ENCODE results near the gene PON1. TPM values are rescaled to one million over a fixed set of nuclear protein-coding genes. Genes with fewer than 3 reads are reported as not detected.

Gene PON1
- total RNA-seq = not detected

DNA sequence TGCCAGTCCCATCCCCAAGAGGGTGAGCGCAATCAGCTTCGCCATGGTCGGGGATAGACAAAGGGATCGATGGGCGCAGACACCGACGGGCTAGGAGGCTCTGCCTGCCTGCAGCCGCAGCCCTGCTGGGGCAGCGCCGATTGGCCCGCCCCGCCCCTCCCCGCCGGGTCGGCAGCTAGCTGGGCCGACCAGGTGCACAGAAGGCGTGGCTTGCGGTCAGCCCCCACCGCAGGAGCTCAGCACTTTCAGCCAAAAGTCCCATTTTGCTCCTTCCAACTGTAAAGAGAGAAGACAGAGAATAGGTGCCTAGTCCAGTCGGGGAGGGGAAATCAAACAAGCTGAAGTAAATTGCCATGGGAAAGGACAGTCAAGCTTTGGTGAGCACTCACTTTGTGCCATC lies at the start of gene PON1:
PON1 (minus strand) TSS at position 102 of the 400 bp plus-strand sequence; CDS start at position 45, 57 bp downstream.
- DNase-seq = no peak

DNA sequence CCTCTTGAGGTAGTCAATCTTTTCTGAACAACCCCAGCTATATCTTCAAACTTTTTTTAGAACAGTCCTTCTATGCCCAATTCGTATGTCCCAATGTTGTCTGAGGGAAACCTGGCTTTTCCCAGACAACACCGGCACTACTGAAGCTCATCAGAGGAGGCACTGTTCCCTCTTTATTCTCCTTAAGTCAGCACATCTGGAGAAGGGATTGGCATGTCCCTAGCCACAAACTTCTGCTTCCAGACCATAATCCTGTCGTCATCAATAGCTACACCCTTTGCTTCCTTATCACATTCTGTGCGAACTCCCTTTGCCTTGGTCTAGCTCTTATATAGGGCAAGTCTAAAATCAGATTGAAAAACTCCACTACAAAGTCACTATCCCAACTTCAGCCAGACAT lies 49.0 kb upstream of the PON1 start:
- DNase-seq = no peak

DNA sequence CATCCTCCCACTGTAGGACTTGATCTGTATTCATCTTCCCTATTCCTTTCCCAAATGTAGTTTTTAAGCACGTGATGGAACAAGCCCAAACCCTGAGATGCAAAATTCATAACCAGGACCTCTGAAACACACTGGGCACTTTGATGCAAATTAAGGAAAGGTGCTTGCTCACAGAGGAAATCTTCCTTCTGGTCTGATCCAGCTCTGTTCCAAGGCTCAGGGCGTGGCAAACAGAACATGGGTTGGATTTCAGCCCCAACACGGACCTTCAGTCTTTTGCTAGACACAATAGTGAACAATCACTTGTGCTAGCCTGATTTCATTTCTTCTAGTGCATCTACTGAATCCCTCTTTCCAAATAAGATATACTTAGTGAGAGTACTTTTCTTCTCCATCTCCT lies 43.9 kb upstream of the PON1 start:
- no peak for DNase-seq

DNA sequence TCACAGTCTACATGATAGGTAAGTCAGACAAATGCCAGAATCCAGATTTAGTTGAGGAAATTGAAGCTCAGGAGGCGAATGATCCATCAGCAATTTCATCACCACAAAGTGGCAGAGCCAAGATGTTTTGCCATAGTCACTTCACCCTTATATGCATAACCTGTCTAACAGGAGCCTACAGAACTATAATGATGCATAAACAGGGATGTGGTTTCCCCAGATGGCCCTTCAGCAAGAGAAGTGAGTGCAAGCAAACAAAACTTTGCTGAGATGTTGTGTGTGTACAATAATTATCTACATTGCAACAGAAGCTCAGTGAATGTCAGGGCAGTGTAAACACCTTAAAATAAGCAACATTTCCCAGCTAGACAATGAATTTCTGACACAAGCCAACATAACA lies 43.3 kb upstream of the PON1 start:
- no peak for DNase-seq

DNA sequence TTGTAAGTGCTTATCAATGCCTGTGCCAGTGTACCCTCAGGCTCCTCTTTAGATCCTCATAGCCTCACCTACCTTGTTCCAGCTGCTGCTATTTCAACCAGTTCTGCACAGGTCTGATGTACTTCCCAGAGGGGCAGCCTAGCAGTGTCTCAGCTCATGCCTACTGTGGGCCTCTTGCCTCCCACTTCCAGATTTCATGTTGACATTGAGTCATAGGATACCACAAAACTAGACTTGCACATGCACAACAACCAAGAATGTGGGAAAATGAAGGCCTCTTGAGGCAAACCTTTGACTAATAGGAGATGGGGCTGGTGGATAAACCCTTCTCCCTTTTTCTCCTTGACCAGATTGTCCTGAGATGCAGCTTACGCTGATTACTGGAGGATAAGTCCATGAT lies 40.8 kb upstream of the PON1 start:
- DNase-seq = no peak

DNA sequence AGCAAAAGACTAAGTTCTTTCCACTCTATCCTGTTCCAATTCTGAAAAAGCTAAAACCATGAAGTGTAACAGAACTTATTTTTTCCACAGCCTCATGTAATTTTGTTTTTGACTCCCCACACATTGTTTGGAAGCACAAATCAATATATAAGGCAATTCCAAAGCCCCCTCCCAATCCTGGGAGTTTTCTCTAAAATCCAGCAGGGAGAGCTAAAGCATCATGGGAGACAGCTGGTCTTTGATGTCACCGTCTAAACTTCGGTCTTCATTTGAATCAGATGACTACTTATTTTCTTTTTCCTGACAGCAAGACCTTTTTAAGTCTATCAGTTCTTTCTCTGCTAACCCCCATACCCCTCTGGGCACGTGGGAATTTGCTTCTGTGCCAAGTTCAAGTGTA lies 33.3 kb upstream of the PON1 start:
- no peak for DNase-seq

DNA sequence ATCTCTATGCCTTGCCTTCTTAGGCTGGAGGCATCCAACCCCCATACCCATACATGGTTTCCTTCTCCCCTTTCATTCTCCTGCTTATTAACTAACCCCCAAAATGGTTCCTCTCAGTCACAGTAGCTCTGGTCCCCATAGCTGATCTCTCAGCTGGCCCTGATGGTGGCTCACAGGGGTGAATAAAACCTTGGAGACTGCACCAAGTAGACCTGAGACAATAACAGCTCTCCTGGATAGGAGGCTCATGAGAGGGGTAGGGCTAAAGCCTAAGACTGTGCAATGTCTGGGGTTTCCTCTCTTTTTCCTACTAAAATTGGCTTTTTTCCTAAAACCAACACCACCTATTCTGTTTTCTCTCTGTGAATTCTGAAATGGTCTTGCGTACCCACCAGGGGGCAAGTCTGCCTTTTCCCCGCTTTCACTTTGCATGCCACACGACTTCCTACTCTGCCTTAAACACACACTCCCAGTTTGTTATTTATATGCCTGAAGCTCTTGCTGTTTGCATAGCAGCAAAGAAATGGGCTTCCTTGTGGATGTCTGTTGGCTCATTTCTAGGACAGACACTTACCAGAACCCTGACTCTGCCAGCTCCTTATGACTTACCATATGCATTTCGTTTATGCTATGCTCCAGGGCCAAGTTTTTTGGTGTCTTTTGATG lies 18.4 kb upstream of the PON1 start:
- DNase-seq = no peak

GRCh38 chr7:95342029-95342428 lies 17.7 kb upstream of the PON1 start:
- DNase-seq = no peak

DNA sequence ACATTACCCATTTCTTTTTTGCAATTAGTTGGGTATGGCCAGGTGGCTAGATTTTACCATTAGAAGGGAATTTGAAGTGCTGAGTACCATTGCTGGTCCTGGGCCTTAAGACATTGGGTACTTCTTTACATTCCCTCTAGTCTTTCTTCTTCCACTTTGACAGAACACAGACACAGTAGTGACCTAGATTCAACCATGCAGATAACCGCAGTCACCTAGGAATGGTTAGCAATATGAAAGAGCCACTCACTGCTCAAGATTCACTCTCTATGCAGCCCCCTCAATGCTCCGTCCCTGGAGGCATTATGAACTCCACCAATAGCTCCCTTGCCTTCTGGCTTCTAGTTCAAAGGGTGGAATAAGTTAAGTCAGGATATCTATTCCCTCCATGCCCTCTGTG lies 16.2 kb upstream of the PON1 start:
- no peak for DNase-seq

GRCh38 chr7:95338832-95339231 lies 14.5 kb upstream of the PON1 start:
- DNase-seq = no peak

DNA sequence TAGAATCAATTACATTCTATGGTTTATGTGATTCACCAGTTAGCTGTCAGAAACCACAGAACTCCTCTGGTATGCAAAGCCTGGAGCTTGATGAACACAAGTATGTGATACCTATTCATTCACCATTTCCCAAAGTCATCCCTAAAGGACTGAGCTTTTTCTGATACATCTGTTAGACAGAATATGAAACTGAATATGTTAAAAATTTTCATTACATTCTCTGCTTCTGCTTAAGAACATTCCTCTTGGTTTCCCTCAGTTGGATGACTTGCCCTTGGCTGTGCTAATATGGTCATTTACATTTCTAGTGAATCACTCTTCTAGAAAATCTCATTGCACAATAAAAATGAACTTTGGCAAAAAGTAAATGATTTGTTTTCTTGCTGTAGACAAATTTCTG lies 10.8 kb upstream of the PON1 start:
- DNase-seq = no peak

DNA sequence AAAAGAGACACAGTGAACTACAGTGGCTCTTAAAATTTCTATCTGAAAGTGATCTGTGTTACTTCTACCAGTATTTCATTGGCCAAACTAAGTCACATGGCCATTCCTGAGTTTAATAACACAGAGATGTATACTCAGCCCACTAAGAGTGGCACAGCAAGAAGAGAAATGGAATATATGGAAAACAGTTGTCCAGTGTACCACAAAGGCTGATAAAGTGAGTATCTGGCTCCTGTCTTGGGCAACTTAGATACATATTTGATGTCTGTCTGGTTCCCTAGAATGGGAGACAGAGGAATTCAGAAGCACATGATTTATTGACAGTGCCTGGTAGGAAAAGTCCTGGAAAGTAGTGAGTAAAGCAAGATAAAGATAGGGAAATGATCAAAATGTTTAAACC lies 10.1 kb upstream of the PON1 start:
- no peak for DNase-seq

DNA sequence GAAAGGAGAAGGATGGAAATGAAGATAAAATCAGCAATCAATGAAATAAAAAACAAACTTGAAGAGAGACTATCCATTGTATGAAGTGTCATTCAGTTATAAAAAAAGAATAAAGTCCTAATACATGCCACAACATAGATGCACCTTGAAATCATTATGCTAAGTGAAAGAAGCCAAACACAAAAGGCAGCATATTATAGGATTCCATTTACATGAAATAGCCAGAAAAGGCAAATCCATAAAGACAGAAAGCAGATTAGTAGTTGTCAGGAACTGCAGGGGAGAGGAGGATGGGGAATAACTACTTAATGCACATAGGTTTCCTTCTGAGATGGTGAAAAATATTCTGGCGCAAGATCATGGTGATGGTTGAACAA lies 6.6 kb upstream of the PON1 start:
- DNase-seq = no peak

DNA sequence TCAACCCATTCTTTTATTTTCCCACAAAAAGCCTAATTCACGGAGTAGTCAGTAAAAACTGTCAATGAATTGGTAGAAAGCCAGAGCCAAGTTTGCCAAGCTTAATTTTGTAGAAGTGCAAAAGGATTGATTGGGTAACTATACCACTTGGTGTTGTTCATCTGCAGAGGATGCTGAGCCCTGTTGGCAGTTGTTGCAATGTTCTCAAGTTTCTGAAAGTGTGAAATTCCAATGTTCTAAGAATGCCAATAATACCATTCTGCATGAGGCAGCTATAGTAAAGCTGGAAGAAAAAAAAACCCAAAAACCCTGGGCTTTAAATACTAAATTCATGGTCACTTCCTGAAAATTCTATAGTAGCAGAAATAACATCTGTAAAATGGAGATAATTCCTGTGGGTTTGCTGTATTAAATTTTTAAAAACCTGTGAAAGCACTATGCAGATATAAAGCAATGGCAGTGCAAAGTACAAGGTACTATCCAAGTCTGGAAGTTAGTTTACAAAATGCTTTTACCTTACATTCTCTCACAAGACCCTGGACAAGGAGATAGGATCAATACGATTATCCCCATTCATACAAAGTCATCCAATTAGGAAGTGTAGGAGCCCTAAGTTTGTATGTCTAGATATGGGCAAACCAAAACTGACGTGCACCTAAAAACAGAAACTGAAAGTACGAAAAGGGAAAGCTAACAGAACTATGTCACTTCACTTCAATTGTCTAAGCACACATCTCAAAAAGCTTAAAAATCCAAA lies 6.0 kb upstream of the PON1 start:
- no peak for DNase-seq

DNA sequence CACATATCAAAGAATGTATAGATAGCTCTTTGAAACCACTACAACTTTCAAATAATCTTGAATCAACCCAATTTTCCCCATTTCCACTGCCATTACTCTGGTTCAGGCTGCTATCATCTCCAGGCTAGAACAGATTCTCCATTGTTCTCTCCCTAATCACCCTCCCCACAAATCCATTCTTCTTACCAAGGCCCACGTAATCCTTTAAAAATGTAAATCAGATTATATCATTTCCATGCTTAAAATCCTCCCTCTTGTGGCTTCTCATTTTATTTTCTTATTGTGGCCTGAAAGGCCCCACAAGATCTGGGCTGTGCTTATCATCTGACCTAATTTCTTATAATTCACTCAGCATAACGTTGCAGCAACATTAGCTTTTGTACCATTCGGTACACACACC lies 3.0 kb upstream of the PON1 start:
- DNase-seq = no peak

DNA sequence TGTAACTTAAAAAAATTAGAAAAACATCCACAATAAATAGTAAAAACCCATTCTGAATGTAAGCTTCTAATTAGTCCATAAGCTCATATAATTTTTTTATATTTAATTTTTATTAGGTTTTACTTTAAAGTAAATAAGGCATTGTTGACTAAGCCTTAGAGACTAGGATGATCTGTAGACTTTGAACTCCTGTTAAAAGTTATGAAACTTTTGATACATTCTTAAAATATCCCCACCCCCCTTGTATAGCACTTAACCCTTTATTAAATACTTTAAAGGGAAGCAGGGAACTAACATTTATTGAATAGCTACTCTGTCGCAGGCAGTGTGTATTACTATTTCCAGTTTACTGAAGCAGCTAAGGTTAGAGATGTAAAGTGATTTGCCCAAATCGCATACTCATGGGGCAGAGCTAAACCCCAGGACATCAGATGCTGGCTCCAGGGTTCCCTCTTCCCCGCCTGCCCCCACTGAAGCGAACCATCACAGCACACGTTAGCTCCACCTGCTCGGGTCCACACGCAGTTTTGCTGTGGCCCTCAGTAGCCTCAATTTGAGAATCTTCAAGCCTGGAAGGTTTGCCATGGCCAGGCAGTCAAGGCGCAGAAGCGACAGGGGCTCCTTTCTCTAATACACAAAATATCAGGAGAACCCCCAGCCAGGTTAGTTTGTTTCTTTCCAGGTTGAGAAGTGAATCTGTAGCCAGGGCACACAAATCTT lies 762 bp downstream of the PON1 start:
- no peak for DNase-seq

DNA sequence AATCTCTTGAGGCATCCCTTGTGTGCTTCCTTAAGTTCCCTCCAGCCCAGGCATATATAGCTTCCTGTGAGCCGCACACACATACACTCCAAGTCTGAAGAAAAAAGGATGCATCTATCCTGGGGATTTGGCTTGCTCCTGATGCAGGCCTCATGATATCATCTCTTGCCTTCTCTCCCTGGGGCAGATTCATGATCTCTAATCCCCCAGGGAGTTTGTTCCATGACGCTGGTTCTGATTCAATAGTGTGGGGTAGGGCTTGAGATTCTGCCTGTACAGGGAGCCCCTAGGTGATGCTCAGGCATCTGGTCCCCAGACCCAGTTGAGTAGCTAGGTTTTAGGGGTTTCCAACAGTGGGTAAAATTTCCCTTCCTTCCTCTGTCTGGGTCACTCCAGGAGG lies 1.5 kb downstream of the PON1 start:
- DNase-seq = no peak

GRCh38 chr7:95322396-95322795 lies 1.9 kb downstream of the PON1 start:
- DNase-seq = no peak

DNA sequence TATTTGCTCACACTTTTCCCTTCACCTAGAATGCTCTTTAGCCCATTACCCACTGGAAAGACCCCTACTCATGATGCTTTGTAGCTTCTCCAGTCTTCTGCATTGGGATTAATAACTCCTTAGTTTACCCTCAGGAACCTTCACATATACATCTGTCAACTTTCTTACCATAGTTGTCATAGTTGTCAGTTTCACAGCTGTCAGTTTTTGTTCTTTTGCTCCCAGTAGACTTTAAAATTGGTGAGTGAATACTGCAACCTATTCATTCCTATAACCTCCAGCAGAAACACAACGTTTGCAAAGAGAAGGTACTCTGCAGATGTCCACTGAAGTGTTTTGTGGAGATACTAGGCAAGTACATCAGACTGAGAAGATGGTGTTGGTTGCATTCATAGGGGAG lies 2.6 kb downstream of the PON1 start:
- no peak for DNase-seq

DNA sequence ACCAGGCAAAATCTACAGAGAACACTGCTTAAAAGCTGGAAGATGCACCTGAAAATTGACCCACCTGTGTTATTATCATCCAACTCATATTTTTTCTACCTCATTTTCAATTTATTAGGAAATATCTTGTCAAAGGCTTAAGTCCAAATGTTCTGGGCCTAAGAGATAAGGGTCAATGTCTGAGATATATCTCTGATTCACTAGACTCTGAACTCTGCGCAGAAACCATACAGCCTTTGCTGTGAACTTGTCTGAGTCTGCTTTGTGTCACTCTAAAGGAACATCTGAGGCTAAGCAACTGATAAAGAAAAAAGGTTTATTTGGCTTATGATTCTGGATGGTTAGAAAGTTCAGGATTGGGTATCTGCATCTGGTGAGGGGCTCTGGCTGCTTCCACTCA lies 3.7 kb downstream of the PON1 start:
- no peak for DNase-seq

- no peak for DNase-seq
These were observed 4.8 kb downstream of the PON1 start for GRCh38 chr7:95319570-95319969.

GRCh38 chr7:95318501-95319100 lies 5.7 kb downstream of the PON1 start:
- no peak for DNase-seq

DNA sequence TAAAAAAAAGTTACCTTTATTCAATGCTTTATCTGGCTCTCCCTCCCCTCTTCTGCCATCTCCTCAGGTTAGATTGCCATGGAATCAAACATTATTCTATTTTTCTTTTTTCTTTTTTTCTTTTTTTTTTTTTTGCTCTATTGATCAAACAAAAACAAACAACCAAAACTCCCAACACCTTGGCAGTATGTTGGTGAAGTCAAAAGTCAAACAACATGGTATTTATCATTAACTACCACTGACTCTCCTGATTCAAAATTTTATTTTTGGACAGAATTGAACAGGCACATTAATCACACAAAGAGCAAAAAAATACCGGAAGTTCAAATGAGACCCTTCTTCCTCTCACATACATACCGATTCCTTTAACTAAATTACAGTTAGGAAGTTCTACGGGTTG lies 6.4 kb downstream of the PON1 start:
- DNase-seq = no peak
